K562 (cell line): ENCODE data around the gene ANAPC16. TPM values are rescaled to one million over a fixed set of nuclear protein-coding genes. Genes with fewer than 3 reads are reported as not detected.

ENCODE experiments used
- CHD4 ChIP-seq: fragments of 200-600 bp; sonication (generic); IDR thresholded peaks from 3 replicates; pipeline ENCODE4 v1.6.1; 2012; ENCODE audit warnings: low read depth, mild to moderate bottlenecking, mixed read lengths, low read length, inconsistent platforms; ENCODE audit not compliant: insufficient read depth, insufficient replicate concordance, poor library complexity, severe bottlenecking
- CSDE1 ChIP-seq, 2 experiments: fragments of 450-650 bp; IDR thresholded peaks; 2 replicates each; pipeline ENCODE4 v1.6.1; 2016; ENCODE audit warnings: mild to moderate bottlenecking in 1 of 2
- E2F1 ChIP-seq: sonication (generic); formaldehyde crosslinking; IDR thresholded peaks from 2 replicates; pipeline ENCODE4 v1.8.1; 2023; ENCODE audit warnings: mild to moderate bottlenecking, missing genetic modification reagents, moderate library complexity
- HLTF ChIP-seq: fragments of 450-650 bp; IDR thresholded peaks from 2 replicates; pipeline ENCODE4 v1.6.1; 2016
- JUND ChIP-seq, 2 experiments: IDR thresholded peaks; 2 replicates in 1 of 2; 3 replicates in 1 of 2; pipeline ENCODE4 v1.6.1; 2011; ENCODE audit warnings: borderline replicate concordance in 2 of 2, low read depth in 2 of 2, low read length in 2 of 2, improper control_type of control experiment in 1 of 2, missing biosample characterization in 1 of 2, missing genetic modification characterization in 1 of 2, missing genetic modification reagents in 1 of 2
- MTA2 ChIP-seq: fragments of 450-650 bp; IDR thresholded peaks from 2 replicates; pipeline ENCODE4 v1.6.1; 2016; ENCODE audit warnings: low read depth
- NFATC3 ChIP-seq: fragments of 450-650 bp; IDR thresholded peaks from 2 replicates; pipeline ENCODE4 v1.6.1; 2017; ENCODE audit warnings: mild to moderate bottlenecking
- NR4A1 ChIP-seq, 2 experiments: fragments of 250-450 bp in 1 of 2; fragments of 450-650 bp in 1 of 2; sonication (Bioruptor Pico) in 1 of 2; IDR thresholded peaks; 2 replicates each; pipeline versions ENCODE4 v1.4.0 to v1.6.1; 2016 to 2020; ENCODE audit warnings: mild to moderate bottlenecking in 2 of 2, missing compliant biosample characterization in 1 of 2, missing genetic modification characterization in 1 of 2, moderate library complexity in 1 of 2
- PRDM10 ChIP-seq: fragments of 450-650 bp; IDR thresholded peaks from 2 replicates; pipeline ENCODE4 v1.6.1; 2018; ENCODE audit not compliant: partially characterized antibody
- STAG1 ChIP-seq: sonication (generic); formaldehyde crosslinking; IDR thresholded peaks from 2 replicates; pipeline ENCODE4 v1.5.0; 2020; ENCODE audit warnings: missing genetic modification reagents, borderline replicate concordance
- TGIF2 ChIP-seq: sonication (generic); formaldehyde crosslinking; IDR thresholded peaks from 2 replicates; pipeline ENCODE4 v1.8.1; 2022; ENCODE audit warnings: mild to moderate bottlenecking, missing genetic modification reagents, moderate library complexity
- THAP12 ChIP-seq: fragments of 250-450 bp; sonication (Bioruptor Pico); IDR thresholded peaks from 2 replicates; pipeline ENCODE4 v1.9.0; 2021; ENCODE audit warnings: mild to moderate bottlenecking, inconsistent platforms
- WHSC1 ChIP-seq: IDR thresholded peaks from one replicate; pipeline ENCODE4 v1.6.1; 2012; ENCODE audit warnings: low read length, control low read depth, inconsistent platforms
- ZNF77 ChIP-seq: fragments of 250-450 bp; sonication (Bioruptor Pico); IDR thresholded peaks from 2 replicates; pipeline ENCODE4 v1.5.0; 2020
- polyA plus RNA-seq, 8 experiments: library from polyadenylated mRNA; depleted of rRNA in 4 of 8; stranded (reverse) in 5 of 8; unstranded in 3 of 8; fragments of >200 nt; fragmentation: Nextera tagmentation in 2 of 8; fragmentation: Illumina TruSeq in 1 of 8; extraction: Ambion mirVana in 2 of 8; extraction: Trizol in 1 of 8; gene quantifications; 2 replicates each; pipeline versions ENCODE4 v1.2.1 to v1.2.3, GENCODE V29; 2011 to 2014; ENCODE audit warnings: inconsistent platforms in 1 of 8, missing spikeins in 1 of 8
- total RNA-seq, 7 experiments: library from RNA; depleted of rRNA in 6 of 7; stranded (reverse); fragments of >200 nt in 6 of 7; fragmentation: Illumina TruSeq in 2 of 7; extraction: Trizol in 2 of 7; gene quantifications; 2 replicates each; pipeline versions ENCODE4 v1.2.1 to v1.2.3, GENCODE V29; 2011 to 2021; ENCODE audit warnings: low replicate concordance in 1 of 7
- TF ChIP-seq, protein P1 (sequence below): fragments of 450-650 bp; IDR thresholded peaks from one replicate; pipeline ENCODE4 v1.6.1; 2018; ENCODE audit warnings: mild to moderate bottlenecking, moderate library complexity; ENCODE audit not compliant: partially characterized antibody
- TF ChIP-seq, protein P2 (sequence below): fragments of 200-800 bp; sonication (Bioruptor generic); IDR thresholded peaks from 2 replicates; pipeline ENCODE4 v1.6.1; 2017; ENCODE audit warnings: missing genetic modification characterization, missing compliant biosample characterization

The ANAPC16 gene
- total and polyA plus RNA-seq, 9 of the 15 experiments (the other 6 are each of a cell fraction or from before 2014, with no cell fraction given) = 42.6 to 208 (median 108) TPM

GRCh38 chr10:72257051-72257892, 41.5 kb downstream of the ANAPC16 start (continued):
- no peak for TF ChIP-seq CHD4
- no peak for TF ChIP-seq TGIF2 (CRISPR knock-in tag)
- TF ChIP-seq, protein P1, sequence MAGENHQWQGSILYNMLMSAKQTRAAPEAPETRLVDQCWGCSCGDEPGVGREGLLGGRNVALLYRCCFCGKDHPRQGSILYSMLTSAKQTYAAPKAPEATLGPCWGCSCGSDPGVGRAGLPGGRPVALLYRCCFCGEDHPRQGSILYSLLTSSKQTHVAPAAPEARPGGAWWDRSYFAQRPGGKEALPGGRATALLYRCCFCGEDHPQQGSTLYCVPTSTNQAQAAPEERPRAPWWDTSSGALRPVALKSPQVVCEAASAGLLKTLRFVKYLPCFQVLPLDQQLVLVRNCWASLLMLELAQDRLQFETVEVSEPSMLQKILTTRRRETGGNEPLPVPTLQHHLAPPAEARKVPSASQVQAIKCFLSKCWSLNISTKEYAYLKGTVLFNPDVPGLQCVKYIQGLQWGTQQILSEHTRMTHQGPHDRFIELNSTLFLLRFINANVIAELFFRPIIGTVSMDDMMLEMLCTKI = no peak
- peak; percentile 88 for TF ChIP-seq MTA2
- no peak for TF ChIP-seq E2F1 (CRISPR knock-in tag)
- no peak for TF ChIP-seq THAP12 (CRISPR knock-in tag)
- no peak for TF ChIP-seq WHSC1
- TF ChIP-seq HLTF = no peak
- no peak for TF ChIP-seq ZNF77
- no peak for TF ChIP-seq STAG1 (CRISPR knock-in tag)
- TF ChIP-seq, protein P2, sequence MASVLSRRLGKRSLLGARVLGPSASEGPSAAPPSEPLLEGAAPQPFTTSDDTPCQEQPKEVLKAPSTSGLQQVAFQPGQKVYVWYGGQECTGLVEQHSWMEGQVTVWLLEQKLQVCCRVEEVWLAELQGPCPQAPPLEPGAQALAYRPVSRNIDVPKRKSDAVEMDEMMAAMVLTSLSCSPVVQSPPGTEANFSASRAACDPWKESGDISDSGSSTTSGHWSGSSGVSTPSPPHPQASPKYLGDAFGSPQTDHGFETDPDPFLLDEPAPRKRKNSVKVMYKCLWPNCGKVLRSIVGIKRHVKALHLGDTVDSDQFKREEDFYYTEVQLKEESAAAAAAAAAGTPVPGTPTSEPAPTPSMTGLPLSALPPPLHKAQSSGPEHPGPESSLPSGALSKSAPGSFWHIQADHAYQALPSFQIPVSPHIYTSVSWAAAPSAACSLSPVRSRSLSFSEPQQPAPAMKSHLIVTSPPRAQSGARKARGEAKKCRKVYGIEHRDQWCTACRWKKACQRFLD (CRISPR knock-in tag) = no peak
- TF ChIP-seq PRDM10 = no peak
- TF ChIP-seq JUND (IDR thresholded peaks at IDR 0.05; ENCODE audit: borderline replicate concordance, low read depth, low read length) = peak; percentile 30; the same call in 1 of the 2 replicates
- peak; percentile 54; the same call in 1 of the 3 replicates for TF ChIP-seq JUND (tag; IDR thresholded peaks at IDR 0.05; ENCODE audit: borderline replicate concordance, low read depth, low read length)
- TF ChIP-seq NFATC3 = no peak
- TF ChIP-seq NR4A1 (CRISPR knock-in tag; IDR thresholded peaks at IDR 0.05) = no peak
- TF ChIP-seq NR4A1 (tag; IDR thresholded peaks at IDR 0.05) = no peak
- TF ChIP-seq CSDE1 (IDR thresholded peaks at IDR 0.05) = no peak
